GM21717 (cell line): ENCODE results near the gene HDAC4.
"Not testable (repeated sequence)": the region's sequence is repeated elsewhere in the genome, so short reads cannot be mapped to it uniquely, and the experiment has no call there.

Experiments
- ATAC-seq: cut with Tn5 transposase; IDR thresholded peaks from one replicate; pipeline ENCODE4 v1.9.1; 2021; ENCODE audit warnings: mild to moderate bottlenecking, moderate library complexity; ENCODE audit not compliant: unreplicated experiment

The HDAC4 gene

GRCh38 chr2:239079671-239080294 lies 321.0 kb downstream of the HDAC4 start:
- ATAC-seq = no peak

GRCh38 chr2:239078128-239078924 lies 322.5 kb downstream of the HDAC4 start:
- ATAC-seq = no peak

- ATAC-seq = no peak
Measured at GRCh38 chr2:239077260-239077659, 323.6 kb downstream of the HDAC4 start.

- no peak for ATAC-seq
Measured at GRCh38 chr2:239075918-239076758, 324.7 kb downstream of the HDAC4 start.

- no peak for ATAC-seq
Measured at GRCh38 chr2:239073745-239074530, 326.9 kb downstream of the HDAC4 start.

- ATAC-seq = no peak
Measured at GRCh38 chr2:239073270-239073669, 327.6 kb downstream of the HDAC4 start.

- ATAC-seq = no peak
Measured at GRCh38 chr2:239072786-239073185, 328.0 kb downstream of the HDAC4 start.

GRCh38 chr2:239070466-239070865 lies 330.4 kb downstream of the HDAC4 start:
- no peak for ATAC-seq

GRCh38 chr2:239069362-239070333 lies 331.2 kb downstream of the HDAC4 start:
- ATAC-seq = not testable (repeated sequence)

- no peak for ATAC-seq
Measured at GRCh38 chr2:239068411-239068810, 332.4 kb downstream of the HDAC4 start.

GRCh38 chr2:239067196-239067865 lies 333.5 kb downstream of the HDAC4 start:
- ATAC-seq = no peak

GRCh38 chr2:239066597-239066996 lies 334.2 kb downstream of the HDAC4 start:
- no peak for ATAC-seq

- ATAC-seq = no peak
Measured at GRCh38 chr2:239065962-239066361, 334.9 kb downstream of the HDAC4 start.

- ATAC-seq = no peak
Measured at GRCh38 chr2:239065537-239065936, 335.3 kb downstream of the HDAC4 start.

- ATAC-seq = no peak
Measured at GRCh38 chr2:239064891-239065290, 335.9 kb downstream of the HDAC4 start.

GRCh38 chr2:239064253-239064652 lies 336.6 kb downstream of the HDAC4 start:
- no peak for ATAC-seq

GRCh38 chr2:239062743-239063142 lies 338.1 kb downstream of the HDAC4 start:
- no peak for ATAC-seq

- ATAC-seq = no peak
Measured at GRCh38 chr2:239061824-239062570, 338.8 kb downstream of the HDAC4 start.
